Liver (tissue), 3 donors: ENCODE measurements around the gene PSMD14.

ENCODE experiments used
- CTCF ChIP-seq: fragments of 150-350 bp; IDR thresholded peaks from 2 replicates; pipeline ENCODE4 v1.5.1; 2017; ENCODE audit warnings: improper control_type of control experiment, low read depth, low read length; ENCODE audit not compliant: missing input control
- HNF4A ChIP-seq, 2 donors: conservative IDR thresholded peaks; 2 replicates each; pipeline ENCODE4 v1.6.1; 2016; ENCODE audit warnings: antibody characterized with exemption in 2 of 2, mild to moderate bottlenecking in 2 of 2
- NR2F2 ChIP-seq: IDR thresholded peaks from 2 replicates; pipeline ENCODE4 v1.6.1; 2016; ENCODE audit warnings: antibody characterized with exemption
- RXRA ChIP-seq, 2 donors: IDR thresholded peaks; 2 replicates each; pipeline ENCODE4 v1.6.1; 2017 to 2018; ENCODE audit warnings: antibody characterized with exemption in 2 of 2, mild to moderate bottlenecking in 1 of 2
- TAF1 ChIP-seq: conservative IDR thresholded peaks from 2 replicates; pipeline ENCODE4 v1.6.1; 2016; ENCODE audit warnings: antibody characterized with exemption, mild to moderate bottlenecking
- donor health status: healthy.
- donor health status: healthy.

GRCh38 chr2:161409308-161409907, 101.2 kb downstream of the PSMD14 start:
- no peak for TF ChIP-seq CTCF
- no peak for TF ChIP-seq TAF1
- TF ChIP-seq HNF4A (conservative IDR thresholded peaks at IDR 0.05): no peak
- TF ChIP-seq RXRA (IDR thresholded peaks at IDR 0.05): no peak
- no peak for TF ChIP-seq NR2F2
